Cerebellar cortex (tissue), 1 donor: ENCODE measurements around the gene TTC12.
"Not testable (repeated sequence)": the region's sequence is repeated elsewhere in the genome, so short reads cannot be mapped to it uniquely, and the experiment has no call there.

ENCODE experiments used
- DNase-seq: peaks from one replicate; pipeline ENCODE4 v3.0.0-alpha.2; 2015; ENCODE audit warnings: low spot score

TTC12 gene

GRCh38 chr11:113286509-113287497 is 27.6 kb upstream of the TTC12 start:
- DNase-seq: no peak

GRCh38 chr11:113287801-113288200 is 26.6 kb upstream of the TTC12 start:
- no peak for DNase-seq

GRCh38 chr11:113288286-113288863 is 26.0 kb upstream of the TTC12 start:
- no peak for DNase-seq

DNA sequence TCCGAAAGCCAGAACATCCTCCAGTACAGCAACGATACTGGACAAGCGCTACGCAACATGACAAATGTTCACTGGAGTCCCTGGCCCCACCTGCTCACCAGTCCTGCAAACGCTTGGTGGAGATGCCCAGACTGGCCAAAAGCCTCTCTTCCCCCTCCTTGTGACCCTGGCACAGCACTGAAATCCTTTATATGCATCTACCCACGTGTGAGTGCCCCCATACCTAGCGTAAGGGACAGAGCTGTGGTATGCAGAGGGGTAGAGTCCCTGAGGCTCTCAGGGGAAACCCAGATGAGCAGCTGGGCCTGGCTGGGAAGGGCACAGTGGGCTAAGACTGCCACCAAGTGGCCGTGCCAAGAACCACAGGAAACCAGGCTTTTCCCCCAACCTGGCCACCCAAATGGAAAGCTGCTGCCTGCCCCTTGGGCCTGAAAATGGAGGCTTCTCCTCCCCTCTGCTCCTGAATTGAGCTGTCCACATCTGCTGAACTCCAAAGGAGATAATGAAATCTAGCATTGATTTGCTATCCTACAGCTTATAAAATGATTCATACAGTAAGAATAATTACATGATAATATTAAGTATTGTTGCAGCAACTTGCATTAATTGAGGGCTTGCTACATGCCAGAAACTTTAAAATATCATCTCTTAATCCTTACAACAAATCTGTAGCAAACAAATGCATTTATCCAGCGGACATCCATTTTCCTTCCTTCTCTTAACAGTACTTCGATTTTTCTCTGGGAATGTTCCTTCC is 24.8 kb upstream of the TTC12 start:
- peak; percentile 68 for DNase-seq

DNA sequence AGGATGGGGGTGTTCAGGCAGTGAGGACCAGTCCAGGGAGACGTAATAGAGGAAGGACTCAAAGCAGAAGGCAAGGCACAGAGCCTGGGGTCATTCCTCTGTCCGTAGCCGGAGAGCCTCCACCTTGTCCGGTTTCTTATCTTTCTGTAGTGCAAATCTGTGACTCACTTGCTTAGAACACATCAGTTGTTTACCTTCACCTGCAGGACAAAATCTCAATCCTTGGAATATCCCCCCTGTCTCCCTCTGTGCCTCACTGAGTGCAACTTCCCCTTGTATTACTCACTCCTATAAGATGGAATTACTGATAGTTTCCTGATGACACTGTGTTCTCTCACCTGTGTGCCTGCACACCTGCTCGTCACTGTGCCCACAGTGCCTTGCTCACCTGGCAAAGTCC is 20.4 kb upstream of the TTC12 start:
- no peak for DNase-seq

- DNase-seq: no peak
Measured at GRCh38 chr11:113295993-113296392, 18.4 kb upstream of the TTC12 start.

DNA sequence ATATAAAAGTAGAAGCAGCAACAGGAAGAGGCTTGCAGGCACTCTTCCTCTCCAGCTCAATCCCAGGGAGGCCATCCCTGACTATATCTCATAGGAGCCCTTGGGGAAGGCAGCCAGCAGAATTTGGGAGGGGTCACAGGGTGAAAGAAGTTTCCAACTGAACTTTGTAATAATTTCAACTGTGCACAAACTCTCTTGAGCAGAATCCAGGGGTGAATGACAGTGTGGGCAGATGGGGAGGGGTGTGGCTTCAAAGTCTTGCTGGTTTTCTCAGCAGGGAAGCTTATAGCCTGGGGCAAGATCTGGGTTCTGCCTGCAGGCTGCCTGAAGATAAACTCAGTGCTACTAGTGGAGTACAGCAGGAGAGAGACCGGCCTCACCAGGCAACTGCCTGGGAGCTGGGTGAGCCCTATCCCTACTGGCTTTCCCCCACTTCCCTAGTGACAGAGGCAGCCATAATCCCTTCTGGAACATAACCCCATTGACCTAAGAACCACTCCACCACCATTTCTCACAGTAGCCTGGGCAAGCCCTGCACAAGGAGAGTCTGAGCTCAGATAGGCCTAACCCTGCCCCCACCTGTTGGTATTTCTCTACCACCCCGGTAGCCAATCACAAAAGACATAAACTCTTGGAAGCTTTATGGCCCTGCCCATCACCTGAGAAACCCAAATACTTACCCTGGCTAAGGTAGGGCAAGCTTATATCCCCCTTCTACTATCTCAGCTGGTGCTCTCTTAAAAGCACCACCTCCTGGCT is 17.8 kb upstream of the TTC12 start:
- DNase-seq: no peak

GRCh38 chr11:113298496-113298895 is 15.9 kb upstream of the TTC12 start:
- DNase-seq: not testable (repeated sequence)

GRCh38 chr11:113304916-113305315 is 9.5 kb upstream of the TTC12 start:
- no peak for DNase-seq

- DNase-seq: peak; percentile 82
Measured at GRCh38 chr11:113305440-113306336, 8.7 kb upstream of the TTC12 start.

GRCh38 chr11:113308601-113309000 is 5.8 kb upstream of the TTC12 start:
- no peak for DNase-seq

- no peak for DNase-seq
Measured at GRCh38 chr11:113311536-113311935, 2.8 kb upstream of the TTC12 start.

- no peak for DNase-seq
Measured at GRCh38 chr11:113313601-113314000, 782 bp upstream of the TTC12 start.

DNA sequence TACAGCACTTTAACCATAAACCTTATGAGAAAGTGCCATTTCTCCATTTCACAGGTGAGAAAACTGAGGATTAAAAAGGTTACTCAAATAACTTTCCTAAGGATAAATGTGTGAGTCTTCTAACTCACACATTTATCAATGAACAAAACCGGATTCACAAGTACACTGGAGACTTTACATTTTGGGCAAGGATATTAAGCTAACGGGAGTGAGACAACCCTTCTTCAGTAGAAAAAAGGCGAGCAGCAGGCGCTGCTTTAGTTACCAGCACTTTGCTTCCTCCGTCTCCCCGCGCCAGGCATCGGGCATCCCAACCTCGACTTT is 356 bp upstream of the TTC12 start:
- no peak for DNase-seq

GRCh38 chr11:113315811-113316210 is 1.4 kb downstream of the TTC12 start:
- peak; percentile 17 for DNase-seq

- no peak for DNase-seq
Measured at GRCh38 chr11:113316256-113316655, 1.9 kb downstream of the TTC12 start.

DNA sequence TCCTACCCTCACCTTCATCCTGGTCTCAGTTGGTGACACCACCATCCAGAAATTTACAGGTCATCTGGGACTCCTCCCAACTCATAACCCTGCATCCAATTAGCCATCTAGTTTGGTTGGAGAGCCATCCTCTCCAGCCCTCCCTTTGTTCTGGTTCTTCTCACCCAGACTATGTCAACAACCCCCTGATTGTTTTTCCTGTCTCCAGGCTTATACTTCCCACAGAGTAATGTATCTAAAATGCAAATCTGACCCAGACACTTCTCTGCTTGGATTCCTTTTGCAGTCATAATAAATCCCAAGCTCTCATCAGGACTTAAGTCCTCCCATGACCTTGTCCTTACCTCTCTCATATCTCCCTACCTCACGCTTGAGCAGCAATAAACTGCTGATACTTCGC is 3.0 kb downstream of the TTC12 start:
- DNase-seq: no peak

DNA sequence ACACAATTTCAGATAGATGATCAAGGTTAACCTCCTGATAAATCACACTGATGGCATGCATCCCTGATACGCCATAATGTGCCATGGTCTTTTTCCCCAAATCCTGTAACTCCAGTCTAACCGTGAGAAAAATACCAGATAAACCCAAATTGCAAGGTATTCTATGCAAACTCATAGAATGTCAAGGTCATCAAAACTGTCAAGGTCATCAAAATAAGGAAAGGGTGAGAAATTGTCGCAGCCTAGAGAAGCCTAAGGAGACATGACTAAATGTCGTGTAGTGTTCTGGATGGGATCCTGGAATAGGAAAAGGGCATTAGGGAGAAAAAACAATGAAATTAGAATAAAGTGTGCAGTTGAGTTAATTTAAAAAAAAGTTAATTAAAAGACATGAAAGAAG is 4.7 kb downstream of the TTC12 start:
- no peak for DNase-seq

DNA sequence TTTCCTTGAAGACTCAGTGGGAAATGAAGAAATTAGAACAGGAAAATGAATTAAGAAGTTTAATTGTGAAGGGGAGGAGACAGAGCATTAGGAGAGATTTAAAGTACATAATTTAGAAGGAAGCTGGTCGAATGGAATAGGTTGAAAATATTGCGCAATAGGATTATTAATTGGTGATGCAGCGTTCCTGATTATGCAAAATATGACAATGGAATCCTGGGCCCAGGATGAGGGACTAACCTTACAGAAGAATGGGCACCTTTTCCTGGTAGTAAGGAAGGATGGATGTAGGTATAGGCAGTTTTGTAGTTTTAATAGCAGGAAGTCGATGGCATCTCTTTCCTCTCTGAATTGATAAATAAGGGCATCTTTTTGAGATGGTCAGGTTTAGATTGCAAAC is 7.8 kb downstream of the TTC12 start:
- no peak for DNase-seq

- DNase-seq: no peak
Measured at GRCh38 chr11:113324250-113324649, 9.9 kb downstream of the TTC12 start.

DNA sequence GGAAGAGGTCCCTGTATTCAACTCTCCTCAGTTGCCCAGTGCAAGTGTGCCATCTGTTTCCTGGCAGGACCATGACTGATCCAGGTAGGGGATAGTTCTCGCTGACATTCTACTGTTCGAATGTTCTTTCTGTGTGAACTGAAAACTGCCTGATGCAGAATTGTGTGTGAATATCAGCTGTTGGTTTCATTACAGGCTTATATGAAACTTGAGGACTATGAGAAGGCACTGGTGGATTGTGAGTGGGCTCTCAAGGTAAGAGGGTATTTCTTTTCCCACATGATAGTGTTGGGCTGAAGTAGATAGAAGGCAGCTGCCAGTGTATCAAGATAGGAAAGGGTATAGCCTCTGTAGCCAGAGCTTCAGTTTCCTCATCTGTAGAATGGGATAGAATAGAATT is 15.3 kb downstream of the TTC12 start:
- DNase-seq: peak; percentile 19
